ENCODE results near the gene NOTCH1.

Gene NOTCH1

DNA sequence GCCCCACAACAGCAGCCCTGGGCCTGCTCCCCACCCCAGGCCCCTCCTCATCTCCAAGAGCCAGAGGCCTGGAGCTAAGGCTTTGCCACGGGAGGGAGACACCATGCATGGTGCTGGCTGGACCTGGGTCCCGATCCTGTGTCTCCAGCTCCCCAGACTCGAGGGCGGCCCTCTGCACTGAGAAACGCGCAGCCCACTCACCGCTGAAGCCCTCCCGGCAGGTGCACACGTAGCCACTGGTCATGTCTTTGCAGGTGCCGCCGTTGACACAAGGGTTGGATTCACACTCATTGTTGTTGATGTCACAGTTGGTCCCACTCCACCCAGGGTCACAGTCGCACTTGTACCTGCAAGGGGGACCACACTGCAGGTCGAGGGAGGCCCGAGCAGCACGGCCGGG, 32.7 kb downstream of the NOTCH1 start:
- no peak for DNase-seq

DNA sequence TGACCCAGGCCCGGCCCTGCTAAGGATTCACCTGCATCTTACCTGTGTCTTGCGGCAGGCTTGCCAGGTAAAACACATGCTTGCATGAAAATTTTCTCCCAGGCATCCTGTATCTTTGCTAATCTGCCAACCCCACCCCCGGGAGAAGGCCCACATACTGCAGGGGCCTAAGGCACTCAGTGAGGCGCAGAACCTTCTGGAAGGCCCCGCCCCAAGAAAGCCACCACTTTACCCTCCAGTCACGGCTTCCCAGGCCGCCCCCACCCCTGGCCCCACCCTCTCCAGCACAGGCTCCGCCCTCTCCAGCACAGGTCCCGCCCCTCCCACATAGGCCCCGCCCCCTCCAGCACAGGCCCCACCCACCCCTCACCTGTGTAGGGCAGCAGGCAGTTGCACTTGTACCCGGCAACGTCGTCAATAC, 33.2 kb downstream of the NOTCH1 start:
- peak; percentile 39 for DNase-seq

DNA sequence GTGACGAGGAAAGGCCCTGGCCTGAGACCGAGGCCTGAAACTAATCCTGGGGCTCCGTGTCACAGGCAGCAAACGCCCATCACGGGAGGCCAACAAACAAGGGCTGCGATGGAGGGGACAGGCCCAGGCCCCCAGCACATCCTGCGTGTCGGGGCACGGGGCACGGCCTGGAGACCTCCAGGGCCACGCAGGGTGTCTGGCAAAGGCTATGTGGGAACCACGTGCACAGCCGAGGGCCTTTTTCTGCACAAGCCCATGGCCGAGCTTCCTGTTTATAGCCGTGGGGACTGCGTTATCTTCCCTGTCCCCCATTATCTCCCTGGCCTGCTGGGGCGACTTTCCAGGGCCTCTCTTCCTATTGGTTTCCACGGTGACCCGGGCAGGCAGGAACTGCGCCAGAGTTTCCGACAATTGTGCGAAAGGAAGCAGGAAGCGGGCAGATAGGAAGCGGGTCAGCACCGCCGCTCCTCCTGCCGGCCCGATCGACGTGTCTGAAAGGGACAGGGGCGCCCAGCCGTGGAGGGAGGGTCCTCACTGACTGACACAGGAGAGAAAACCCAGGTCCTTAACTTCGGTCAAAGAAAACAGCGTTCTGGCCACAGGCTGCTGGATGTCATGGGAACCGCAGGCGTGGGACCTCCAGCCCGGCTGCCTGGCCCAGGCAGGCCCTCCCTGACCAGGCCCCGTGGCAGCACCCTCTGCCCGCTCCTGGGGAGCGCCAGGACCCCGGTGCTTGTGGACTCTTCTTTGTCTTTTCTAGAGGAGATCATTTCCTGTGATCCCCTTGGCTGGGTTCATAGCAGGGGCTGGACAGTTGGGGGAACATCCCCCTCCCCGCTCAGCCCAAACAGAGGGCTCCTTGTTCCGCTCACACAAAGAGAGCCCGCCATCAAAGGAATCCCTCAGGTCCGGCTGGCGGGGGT, 33.9 kb downstream of the NOTCH1 start:
- DNase-seq: no peak

DNA sequence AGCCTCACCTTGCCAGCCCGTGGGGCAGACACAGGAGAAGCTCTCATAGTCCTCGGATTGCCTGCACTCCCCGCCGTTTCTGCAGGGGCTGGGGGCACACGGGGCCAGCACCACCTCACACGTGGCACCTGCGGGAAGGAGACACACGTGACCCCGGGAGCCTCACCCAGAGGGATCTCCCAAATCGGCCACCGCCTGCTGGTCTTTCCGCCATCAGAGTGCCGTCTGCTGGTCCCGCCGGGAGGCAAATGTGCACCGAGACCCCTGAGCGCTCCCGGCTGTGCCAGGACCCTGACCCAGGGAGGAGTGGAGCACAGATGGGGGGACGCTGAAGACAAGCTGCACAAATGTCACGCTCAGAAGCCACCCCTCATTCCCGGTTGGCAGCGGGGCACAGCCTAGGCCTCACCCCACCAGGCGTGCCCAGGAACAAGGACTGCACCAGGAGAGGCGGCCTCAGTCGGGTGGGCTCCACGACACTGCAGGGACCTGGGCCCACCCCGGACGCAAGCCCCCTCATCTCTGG, 34.6 kb downstream of the NOTCH1 start:
- no peak for DNase-seq

DNA sequence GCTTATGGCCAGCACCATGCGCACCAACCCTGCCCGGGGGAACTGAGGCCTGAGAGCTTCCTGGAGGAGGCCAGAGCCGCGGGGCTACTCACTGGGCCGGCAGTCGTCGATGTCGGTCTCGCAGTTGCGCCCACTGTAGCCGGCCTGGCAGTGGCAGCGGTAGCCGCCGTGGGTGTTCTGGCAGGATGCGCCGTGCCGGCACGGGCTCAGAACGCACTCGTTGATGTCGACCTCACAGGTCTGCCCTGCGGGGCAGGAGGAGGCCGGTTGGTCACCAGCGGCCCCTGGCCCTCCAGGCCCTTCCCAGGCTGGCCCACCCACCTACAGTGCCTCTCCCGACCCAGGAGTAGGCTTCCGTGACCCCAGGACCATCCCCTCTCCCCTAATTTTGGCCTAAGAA, 35.3 kb downstream of the NOTCH1 start:
- DNase-seq: no peak

DNA sequence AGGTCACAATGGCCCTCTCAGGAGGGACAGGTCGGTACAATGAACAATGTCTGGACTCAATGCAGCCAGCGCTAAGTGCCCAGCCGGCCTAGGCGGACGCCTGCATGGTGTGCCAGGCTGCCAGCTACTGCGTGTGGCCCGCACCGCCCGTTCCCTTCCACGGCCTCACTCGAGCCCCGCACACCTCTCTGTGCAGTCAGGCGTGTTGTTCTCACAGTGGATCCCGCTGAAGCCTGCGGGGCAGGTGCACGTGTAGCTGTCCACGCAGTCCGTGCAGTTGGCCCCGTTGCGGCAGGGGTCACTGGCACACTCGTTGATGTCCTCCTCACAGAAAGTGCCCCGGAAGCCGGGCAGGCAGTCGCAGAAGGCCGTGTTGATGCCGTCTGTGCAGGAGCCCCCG, 36.3 kb downstream of the NOTCH1 start:
- no peak for DNase-seq

DNA sequence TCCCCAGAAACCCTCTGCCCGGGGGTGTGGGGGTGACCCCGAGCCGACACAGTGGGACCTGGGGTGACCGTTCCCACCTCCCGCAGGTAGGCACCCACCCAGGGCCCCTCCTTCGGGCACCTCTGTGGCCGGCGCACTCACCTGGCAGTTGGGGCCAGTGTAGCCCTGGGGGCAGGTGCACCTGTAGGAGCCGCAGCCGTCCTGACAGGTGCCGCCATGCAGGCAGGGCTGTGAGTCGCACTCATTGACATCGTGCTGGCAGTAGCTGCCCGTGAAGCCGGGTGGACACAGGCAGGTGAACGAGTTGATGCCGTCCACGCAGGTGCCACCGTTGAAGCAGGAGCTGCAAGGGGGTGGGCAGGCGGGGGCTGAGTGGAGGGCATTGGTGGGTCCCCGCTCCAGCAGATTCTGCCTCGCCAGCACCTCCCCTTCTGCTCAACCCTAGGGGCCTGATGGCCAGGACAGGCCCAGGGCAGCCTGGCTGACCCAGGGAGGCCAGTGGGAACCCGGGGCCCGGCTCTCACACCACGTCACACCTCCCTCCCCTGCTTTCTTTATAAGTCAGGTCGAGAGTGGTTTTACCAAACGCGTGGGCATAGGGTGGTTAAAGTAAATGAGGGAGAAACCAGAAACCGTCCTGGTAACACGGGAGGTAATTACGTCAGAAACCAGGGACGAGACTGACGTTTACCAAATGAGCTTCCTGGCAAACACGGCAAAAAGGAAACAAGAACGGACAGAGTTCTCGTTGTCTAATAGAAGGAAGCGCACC, 36.9 kb downstream of the NOTCH1 start:
- no peak for DNase-seq

DNA sequence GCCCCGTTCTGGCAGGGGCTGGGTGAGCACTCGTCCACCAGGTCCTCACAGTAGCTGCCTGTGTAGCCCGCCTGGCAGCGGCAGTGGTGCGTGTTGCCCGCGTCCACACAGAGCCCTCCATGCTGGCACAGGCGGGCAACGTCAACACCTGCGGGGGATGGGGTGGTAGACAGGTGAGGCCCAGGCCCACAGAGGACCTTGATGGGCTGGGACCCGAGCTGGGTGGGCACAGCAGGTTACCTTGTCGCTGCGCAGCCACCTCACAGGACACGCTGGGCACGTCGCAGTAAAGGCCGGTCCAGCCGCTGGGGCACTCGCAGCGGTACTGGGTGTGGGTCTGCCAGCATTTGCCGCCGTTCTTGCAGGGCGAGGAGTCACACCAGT, 37.9 kb downstream of the NOTCH1 start:
- DNase-seq: no peak

DNA sequence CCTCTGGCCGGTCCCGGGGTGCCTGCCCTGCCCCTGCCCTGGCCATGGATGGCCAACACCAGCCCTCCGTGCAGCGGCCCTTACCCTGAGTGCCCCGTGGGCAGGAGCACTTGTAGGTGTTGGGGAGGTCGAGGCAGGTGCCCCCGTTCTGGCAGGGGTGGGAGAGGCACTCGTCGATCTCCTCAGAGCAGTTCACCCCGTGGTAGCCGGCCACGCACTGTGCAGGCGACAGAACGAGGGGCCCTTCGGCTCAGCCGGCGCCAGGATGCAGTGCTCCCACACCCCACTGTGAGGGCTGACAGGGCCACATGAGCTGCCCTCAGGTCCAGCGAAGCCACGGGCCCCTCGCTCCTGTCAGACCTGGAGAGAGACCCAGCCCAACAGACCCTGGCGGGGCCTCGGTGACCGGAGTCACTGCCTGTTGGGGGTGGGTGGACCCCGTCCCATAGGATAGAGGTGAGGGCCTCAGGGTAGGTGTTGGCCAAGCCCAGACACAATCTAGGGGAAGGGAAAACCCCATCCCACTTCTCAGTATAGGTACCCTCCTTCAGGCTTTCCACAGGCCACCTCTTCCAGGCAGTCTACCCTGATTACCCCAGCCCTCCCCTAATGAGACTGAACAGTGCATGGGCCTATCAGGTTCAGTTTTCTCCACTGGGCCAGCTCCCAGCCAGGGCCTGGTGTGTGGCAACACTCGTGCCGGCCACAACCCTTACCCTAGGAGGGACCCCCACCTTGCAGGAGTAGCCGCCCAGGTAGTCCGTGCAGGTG, 38.4 kb downstream of the NOTCH1 start:
- DNase-seq: no peak

DNA sequence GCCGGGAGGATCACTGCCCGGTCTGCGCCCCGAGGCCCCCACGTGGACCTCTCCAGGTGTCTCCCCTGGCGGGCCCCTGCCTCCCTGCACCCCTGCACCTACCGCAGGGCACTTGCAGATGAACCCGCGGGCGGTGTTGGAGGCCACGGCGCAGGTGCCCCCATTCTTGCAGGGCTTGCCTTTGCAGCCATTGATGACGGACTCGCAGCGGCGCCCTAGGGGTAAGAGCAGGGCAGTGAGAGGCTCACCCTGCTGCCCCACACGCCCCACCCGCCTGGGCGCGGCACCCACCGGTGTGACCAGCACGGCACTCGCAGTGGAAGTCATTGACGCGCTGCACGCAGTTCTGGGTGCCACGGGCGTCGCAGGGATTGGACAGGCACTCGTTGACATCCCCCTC, 39.4 kb downstream of the NOTCH1 start:
- DNase-seq: no peak

DNA sequence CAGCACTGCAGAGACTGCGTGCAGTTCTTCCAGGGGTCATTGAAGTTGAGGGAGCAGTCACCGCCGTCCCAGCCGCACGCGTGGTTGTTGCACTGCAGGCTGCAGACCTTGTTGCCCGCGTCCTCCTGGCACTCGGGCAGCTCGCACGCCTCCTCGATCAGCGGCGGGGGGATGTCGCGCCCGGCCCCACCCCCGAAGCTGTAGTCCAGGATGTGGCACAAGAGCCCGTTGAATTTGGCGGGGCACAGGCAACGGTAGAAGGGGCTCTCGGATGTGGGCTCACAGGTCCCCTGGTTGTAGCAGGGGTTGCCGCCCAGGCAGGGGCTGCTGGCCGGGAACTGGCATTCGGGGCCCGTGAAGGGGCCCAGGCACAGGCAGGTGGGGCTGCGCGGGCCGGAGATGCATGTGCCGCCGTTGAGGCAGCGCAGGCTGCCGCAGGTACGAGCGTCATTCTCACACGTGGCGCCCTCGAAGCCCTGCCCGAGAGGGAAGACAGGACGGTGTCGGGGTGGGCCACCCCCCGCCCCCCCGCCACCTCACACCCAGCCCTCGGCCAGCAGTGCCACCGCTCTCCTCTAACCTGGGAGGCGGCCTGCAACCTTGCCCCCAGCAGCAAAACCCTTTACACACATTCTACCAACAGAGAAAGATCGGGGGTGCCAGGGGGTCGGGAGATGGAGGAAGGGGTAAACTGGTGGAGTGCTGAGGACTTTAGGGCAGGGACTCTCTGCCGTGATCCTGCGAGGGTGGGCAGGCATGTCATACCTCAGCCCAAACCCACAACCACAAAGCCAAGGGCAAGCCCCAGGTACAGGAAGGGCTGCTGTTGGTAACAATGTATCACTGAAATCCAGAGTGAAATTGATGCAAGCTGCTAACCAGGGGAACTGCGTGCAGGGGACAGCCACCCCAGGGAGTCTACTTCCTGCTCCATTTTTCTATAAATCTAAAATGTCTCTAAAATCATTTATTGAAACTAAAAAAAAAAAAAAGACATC, 40.1 kb downstream of the NOTCH1 start:
- DNase-seq: no peak

DNA sequence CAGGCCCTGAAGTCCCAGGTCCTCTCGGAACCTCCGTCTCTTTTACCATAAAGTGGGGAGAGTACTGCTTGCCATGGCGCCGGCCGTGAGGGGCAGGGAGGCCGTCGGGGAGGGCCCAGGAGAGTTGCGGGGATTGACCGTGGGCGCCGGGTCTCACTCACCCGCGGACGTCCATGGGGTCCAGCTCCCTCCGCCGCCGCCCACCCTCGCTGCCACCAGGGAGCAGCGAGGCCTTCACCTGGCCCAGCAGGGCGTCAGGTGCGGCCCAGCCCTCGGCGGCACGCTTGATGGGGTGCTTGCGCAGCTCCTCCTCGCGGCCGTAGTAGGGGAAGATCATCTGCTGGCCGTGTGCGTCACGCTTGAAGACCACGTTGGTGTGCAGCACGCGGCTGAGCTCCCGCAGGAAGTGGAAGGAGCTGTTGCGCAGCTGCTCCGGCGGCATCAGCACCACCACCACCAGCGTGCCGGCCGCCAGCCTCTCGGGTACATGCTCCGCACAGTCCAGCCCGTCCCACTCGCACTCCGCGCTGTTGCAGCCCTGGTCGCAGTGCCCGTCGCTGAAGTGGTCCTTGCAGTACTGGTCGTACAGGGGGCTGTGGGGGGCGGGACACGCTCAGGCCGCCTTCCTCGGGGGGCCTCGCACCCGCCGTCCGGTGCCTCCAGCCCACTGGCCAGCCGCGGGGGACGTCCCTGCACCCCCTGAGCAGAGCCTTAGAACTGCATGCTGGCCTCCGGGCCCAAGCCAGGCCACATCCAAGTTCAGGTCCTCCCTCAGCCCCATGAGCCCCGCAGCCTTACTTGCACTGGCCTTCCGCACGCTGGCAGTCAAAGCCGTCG, 41.1 kb downstream of the NOTCH1 start:
- no peak for DNase-seq

DNA sequence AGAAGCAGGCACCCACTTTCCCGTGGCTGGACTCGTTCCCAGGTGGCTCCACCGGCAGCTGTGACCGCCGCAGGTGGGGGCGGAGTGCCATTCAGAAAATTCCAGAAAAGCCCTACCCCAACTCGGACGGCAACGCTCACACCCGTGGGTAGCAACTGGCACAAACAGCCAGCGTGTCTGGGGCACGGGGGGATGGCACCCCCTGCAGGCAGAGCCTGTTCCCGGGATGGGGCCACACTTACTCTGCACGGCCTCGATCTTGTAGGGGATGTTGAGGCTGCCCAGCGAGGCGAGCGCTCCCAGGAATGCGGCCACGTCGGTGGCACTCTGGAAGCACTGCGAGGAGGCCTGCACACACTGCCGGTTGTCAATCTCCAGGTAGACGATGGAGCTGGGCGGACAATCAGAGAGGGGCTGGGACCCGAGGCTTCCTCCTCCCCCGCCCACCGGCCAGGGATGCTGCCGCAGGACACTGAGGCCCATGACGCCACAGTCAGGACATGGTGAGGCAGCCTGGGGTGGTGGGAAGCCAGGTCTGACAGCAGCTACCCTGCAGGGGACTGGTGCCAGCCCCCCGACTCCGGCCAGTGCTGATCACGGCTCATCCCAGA, 42.8 kb downstream of the NOTCH1 start:
- no peak for DNase-seq

DNA sequence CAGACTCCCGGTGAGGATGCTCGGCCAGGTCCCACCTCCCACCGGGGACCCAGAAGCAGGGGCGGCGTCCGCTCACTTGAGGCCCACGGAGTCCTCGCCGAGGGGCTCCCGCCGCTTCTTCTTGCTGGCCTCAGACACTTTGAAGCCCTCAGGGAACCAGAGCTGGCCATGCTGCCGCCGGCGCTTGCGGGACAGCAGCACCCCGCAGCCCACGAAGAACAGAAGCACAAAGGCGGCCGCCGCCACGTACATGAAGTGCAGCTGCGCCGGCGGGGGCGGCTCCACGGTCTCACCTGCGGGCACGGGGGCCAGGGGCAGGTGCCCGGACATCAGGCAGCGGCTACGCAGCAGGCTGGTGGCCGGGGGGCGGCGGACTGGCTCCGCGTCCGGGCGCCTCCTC, 43.7 kb downstream of the NOTCH1 start:
- no peak for DNase-seq

DNA sequence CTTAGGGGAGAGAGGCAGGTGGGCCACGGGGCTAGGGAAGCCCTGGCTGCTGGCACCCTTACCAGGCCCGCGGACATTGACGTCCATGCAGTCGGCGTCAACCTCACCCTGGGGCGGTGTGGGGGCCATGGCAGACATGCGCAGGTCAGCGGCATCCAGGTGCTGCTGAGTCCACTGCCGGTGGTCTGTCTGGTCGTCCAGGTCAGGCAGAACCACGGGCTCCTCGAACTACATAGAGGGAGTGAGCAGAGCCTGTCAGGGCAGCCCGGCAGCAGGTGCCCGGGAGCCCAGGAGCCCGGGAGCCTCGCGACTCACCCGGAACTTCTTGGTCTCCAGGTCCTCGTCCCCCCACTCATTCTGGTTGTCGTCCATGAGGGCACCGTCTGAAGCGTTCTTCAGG, 44.2 kb downstream of the NOTCH1 start:
- no peak for DNase-seq

DNA sequence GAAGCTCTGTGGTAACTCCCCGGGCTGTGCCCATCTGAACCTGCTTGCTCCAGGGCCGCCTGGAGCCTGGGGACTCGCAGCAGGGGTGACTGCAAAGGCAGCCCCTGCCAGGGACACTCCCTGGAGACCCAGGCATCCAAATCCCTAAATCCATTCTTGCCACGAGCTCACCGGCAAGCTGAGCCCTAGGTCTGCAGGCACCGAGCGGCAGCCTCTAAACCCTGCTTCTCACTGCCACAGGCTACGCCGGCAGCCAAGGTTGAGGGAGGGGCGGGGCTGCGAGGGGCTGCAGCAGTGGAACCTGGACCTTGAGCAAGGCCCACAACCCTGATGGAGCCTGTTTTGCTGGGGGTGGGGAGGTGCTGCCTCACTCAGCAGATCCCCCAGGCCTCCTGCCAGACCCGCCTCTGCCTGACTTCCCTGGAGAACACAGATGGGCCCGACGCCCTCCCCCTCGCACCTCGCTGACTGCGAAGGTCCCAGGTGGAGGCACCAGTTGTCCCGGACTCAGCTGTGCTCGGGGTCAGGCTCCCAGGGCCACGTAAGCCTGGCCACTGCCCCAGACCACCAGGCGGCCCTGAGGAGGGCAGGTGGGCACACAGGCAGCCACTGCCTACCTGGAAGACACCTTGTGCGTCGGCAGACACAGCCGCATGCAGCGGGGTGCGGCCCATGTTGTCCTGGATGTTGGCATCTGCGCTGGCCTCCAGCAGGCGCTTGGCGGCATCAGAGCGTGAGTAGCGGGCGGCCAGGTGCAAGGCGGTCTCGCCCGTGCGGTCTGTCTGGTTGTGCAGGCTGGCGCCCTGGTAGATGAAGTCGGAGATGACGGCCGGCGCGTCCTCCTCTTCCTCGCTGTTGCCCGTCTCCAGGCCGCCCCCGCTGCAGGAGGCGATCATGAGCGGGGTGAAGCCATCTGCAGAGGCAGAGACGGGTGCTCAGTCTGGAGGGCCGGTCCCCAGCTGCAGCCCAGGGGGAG, 45.6 kb downstream of the NOTCH1 start:
- no peak for DNase-seq

DNA sequence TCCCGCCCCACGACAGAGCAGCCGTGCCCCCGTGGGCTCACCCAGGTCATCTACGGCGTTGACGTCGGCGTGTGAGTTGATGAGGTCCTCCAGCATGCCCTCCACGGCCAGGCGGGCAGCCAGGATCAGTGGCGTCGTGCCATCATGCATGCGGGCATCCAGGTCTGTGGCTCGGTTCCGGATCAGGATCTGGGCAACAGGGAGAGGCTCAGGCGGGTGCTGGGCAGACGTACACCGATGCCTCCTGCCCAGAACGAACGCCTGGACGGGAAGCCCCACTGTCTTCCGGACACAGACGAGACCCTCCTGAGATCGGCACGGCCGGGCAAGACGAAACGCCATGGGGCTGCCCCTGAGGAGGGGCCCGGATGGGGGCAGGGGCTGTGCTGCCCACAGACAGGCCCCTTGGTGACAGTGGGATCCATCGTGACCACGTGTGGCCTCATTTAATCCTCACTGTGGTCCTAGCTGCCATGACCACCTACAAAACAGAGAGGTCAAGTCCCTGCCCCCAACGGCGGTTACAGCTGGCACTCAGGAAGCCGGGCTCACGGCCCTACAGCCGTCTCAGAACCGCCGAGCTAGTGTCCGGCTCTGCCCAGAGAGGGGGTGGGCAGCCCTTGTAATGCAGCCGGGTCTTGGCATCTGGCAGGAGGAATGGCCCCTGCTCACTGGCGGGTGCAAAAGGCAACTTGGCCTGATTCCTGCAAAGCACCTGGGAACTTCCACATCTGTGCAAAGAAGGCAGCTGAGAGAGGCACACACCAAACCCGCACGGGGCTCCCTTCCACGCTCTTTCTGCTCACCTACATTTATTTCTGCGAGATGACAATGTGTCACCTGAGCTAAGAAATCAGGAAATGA, 46.5 kb downstream of the NOTCH1 start:
- DNase-seq: no peak
